Measurements from ENCODE around the gene CLP1. TPM values are rescaled to one million over a fixed set of nuclear protein-coding genes. Genes with fewer than 3 reads are reported as not detected.

CLP1 gene
- total and polyA plus RNA-seq, 2 experiments from 2014 or later = 16.4 to 21.0 TPM

- Histone ChIP-seq H3K9me3 (ENCODE audit: low read depth) (no peaks in the 10 kb centered on the region), H3K9me2 (ENCODE audit: insufficient read depth) (no peaks in the 10 kb centered on the region), H3K4me1 (ENCODE audit: insufficient read depth) (peaks cover 26% of the 10 kb centered on the region), H3K36me3 (ENCODE audit: low read depth) (no peaks in the 10 kb centered on the region), H3F3A (ENCODE audit: insufficient read depth) (peaks cover 32% of the 10 kb centered on the region), H3K4me3 (no peak overlapping the region), H3K79me2 (ENCODE audit: insufficient read depth) (no peaks in the 10 kb centered on the region; the same call in 1 of the 2 replicates), H3K9ac (no peak overlapping the region), H3K4me2 (ENCODE audit: unreplicated experiment) (no peak overlapping the region), H3K27me3 (replicated peaks; ENCODE audit: insufficient read depth) (no peaks in the 10 kb centered on the region), H2AFZ (no peak overlapping the region), H4K20me1 (ENCODE audit: insufficient read depth) (no peaks in the 10 kb centered on the region; the same call in 1 of the 2 replicates), H3K27ac (no peak overlapping the region)
- in situ Hi-C loops (cut with MboI) = no loop called here
- DNase-seq = peak; percentile 41
- WGBS, 2 experiments (ENCODE audit: low coverage in 1 of 2, low lambda C conversion rate in 2 of 2, missing lambda C conversion rate in 2 of 2) = 5 to 8% methylated on average over 9 to 10 of the region's 10 CpGs
- TF ChIP-seq EZH2phosphoT487 (IDR thresholded peaks at IDR 0.05; ENCODE audit: insufficient read depth, low read depth) (no peak), EZH2 (IDR thresholded peaks at IDR 0.05; ENCODE audit: insufficient read depth, poor library complexity, severe bottlenecking) (no peak)
Observed at GRCh38 chr11:57647372-57647771, 10.2 kb upstream of the CLP1 start.

GRCh38 chr11:57647960-57648800 is 9.4 kb upstream of the CLP1 start:
- Histone ChIP-seq H3F3A (ENCODE audit: insufficient read depth) (peaks cover 26% of the 10 kb centered on the region), H3K9ac (peak overlapping the region; percentile 70), H3K9me3 (ENCODE audit: low read depth) (no peaks in the 10 kb centered on the region), H3K4me3 (peak overlapping the region; percentile 79), H2AFZ (no peak overlapping the region), H4K20me1 (ENCODE audit: insufficient read depth) (no peaks in the 10 kb centered on the region; the same call in 1 of the 2 replicates), H3K79me2 (ENCODE audit: insufficient read depth) (no peaks in the 10 kb centered on the region; the same call in 1 of the 2 replicates), H3K27me3 (replicated peaks; ENCODE audit: insufficient read depth) (no peaks in the 10 kb centered on the region), H3K36me3 (ENCODE audit: low read depth) (no peaks in the 10 kb centered on the region), H3K4me2 (ENCODE audit: unreplicated experiment) (peak overlapping the region; percentile 98), H3K27ac (no peak overlapping the region), H3K9me2 (ENCODE audit: insufficient read depth) (no peaks in the 10 kb centered on the region), H3K4me1 (ENCODE audit: insufficient read depth) (peaks cover 26% of the 10 kb centered on the region)
- 22 to 25% methylated on average over 13 of the region's 13 CpGs for WGBS, 2 experiments (ENCODE audit: low coverage in 1 of 2, low lambda C conversion rate in 2 of 2, missing lambda C conversion rate in 2 of 2)
- TF ChIP-seq EZH2 (IDR thresholded peaks at IDR 0.05; ENCODE audit: insufficient read depth, poor library complexity, severe bottlenecking) (no peak), EZH2phosphoT487 (IDR thresholded peaks at IDR 0.05; ENCODE audit: insufficient read depth, low read depth) (no peak)
- in situ Hi-C loops (cut with MboI) = no loop called here
- peak; percentile 60 for DNase-seq

GRCh38 chr11:57648801-57649735 is 8.5 kb upstream of the CLP1 start:
- Histone ChIP-seq H3K36me3 (ENCODE audit: low read depth) (no peaks in the 10 kb centered on the region), H3K4me3 (peak overlapping the region; percentile 79), H3K79me2 (ENCODE audit: insufficient read depth) (no peaks in the 10 kb centered on the region), H4K20me1 (ENCODE audit: insufficient read depth) (no peaks in the 10 kb centered on the region; the same call in 1 of the 2 replicates), H3K9me2 (ENCODE audit: insufficient read depth) (no peaks in the 10 kb centered on the region), H3K9me3 (ENCODE audit: low read depth) (no peaks in the 10 kb centered on the region), H3F3A (ENCODE audit: insufficient read depth) (peaks cover 17% of the 10 kb centered on the region), H3K27ac (peak overlapping the region; percentile 38; the same call in 1 of the 2 replicates), H2AFZ (no peak overlapping the region), H3K4me2 (ENCODE audit: unreplicated experiment) (peak overlapping the region; percentile 98), H3K4me1 (ENCODE audit: insufficient read depth) (peaks cover 26% of the 10 kb centered on the region), H3K27me3 (replicated peaks; ENCODE audit: insufficient read depth) (no peaks in the 10 kb centered on the region), H3K9ac (peak overlapping the region; percentile 70)
- WGBS, 2 experiments (ENCODE audit: low coverage in 1 of 2, low lambda C conversion rate in 2 of 2, missing lambda C conversion rate in 2 of 2) = 4 to 5% methylated on average over 21 to 23 of the region's 23 CpGs
- in situ Hi-C loops (cut with MboI) = no loop called here
- DNase-seq = peak; percentile 68
- TF ChIP-seq EZH2phosphoT487 (IDR thresholded peaks at IDR 0.05; ENCODE audit: insufficient read depth, low read depth) = no peak
- TF ChIP-seq EZH2 (IDR thresholded peaks at IDR 0.05; ENCODE audit: insufficient read depth, poor library complexity, severe bottlenecking) = no peak
